RWPE2 (cell line): Measurements from ENCODE around the gene CDH4.
"Not testable (repeated sequence)": the region's sequence is repeated elsewhere in the genome, so short reads cannot be mapped to it uniquely, and the experiment has no call there.

Experiments
- ATAC-seq: fragments of 200-7000 bp; cut with Tn5 transposase; 3 replicates; pipeline ENCODE4 v1.9.1; 2021; ENCODE audit warnings: low read depth
- DNase-seq: peaks from one replicate; pipeline ENCODE4 v3.0.0-alpha.2; 2020; ENCODE audit warnings: low spot score
- H3K27ac ChIP-seq: fragments of 450-650 bp; 2 replicates; pipeline ENCODE4 v1.5.1; 2017; ENCODE audit warnings: mild to moderate bottlenecking; ENCODE audit not compliant: poor library complexity, severe bottlenecking
- H3K27me3 ChIP-seq: fragments of 250-450 bp; sonication (Bioruptor Pico); 2 replicates; pipeline ENCODE4 v1.5.1; 2021; ENCODE audit warnings: mild to moderate bottlenecking, moderate library complexity; ENCODE audit not compliant: insufficient read depth, poor library complexity, severe bottlenecking
- H3K36me3 ChIP-seq: fragments of 250-450 bp; sonication (Bioruptor Pico); 2 replicates; pipeline ENCODE4 v1.5.1; 2020; ENCODE audit warnings: low read depth, mild to moderate bottlenecking, moderate library complexity
- H3K4me1 ChIP-seq: fragments of 250-450 bp; sonication (Bioruptor Pico); 2 replicates; pipeline ENCODE4 v1.5.1; 2021; ENCODE audit warnings: mild to moderate bottlenecking, moderate library complexity; ENCODE audit not compliant: insufficient read depth, poor library complexity, severe bottlenecking
- H3K4me3 ChIP-seq: fragments of 250-450 bp; sonication (Bioruptor Pico); 2 replicates; pipeline ENCODE4 v1.5.1; 2021; ENCODE audit warnings: mild to moderate bottlenecking, moderate library complexity; ENCODE audit not compliant: severe bottlenecking
- H3K9me3 ChIP-seq: fragments of 250-450 bp; sonication (Bioruptor Pico); 2 replicates; pipeline ENCODE4 v1.5.1; 2021; ENCODE audit warnings: mild to moderate bottlenecking, moderate library complexity; ENCODE audit not compliant: severe bottlenecking
- CTCF ChIP-seq: fragments of 450-650 bp; IDR thresholded peaks from one replicate; pipeline ENCODE4 v1.5.1; 2017; ENCODE audit warnings: mild to moderate bottlenecking, moderate library complexity; ENCODE audit not compliant: poor library complexity, severe bottlenecking

The CDH4 gene

GRCh38 chr20:61453219-61453618 lies 201.2 kb downstream of the CDH4 start:
- DNase-seq (peak; percentile 70), ATAC-seq (no peak)
- no peaks in the 10 kb centered on the region for H3K9me3 ChIP-seq
- 0 out of 2 replicates have a peak, but pooled peaks cover 4% of the 10 kb centered on the region for H3K36me3 ChIP-seq
- no peaks in the 10 kb centered on the region for H3K27me3 ChIP-seq
- H3K27ac ChIP-seq = no peak overlapping the region
- no peaks in the 10 kb centered on the region for H3K4me1 ChIP-seq
- no peak overlapping the region for H3K4me3 ChIP-seq
- no peak for TF ChIP-seq CTCF

- not testable (repeated sequence) for H3K27ac ChIP-seq, H3K36me3 ChIP-seq, H3K4me3 ChIP-seq, DNase-seq, ATAC-seq, H3K4me1 ChIP-seq, H3K9me3 ChIP-seq, H3K27me3 ChIP-seq
Observed at GRCh38 chr20:61453623-61454022, 201.6 kb downstream of the CDH4 start.

GRCh38 chr20:61454053-61454452 lies 202.0 kb downstream of the CDH4 start:
- TF ChIP-seq CTCF = no peak
- Histone ChIP-seq H3K27ac (no peak overlapping the region), H3K27me3 (no peaks in the 10 kb centered on the region), H3K36me3 (0 out of 2 replicates have a peak, but pooled peaks cover 4% of the 10 kb centered on the region), H3K4me1 (no peaks in the 10 kb centered on the region), H3K4me3 (no peak overlapping the region), H3K9me3 (no peaks in the 10 kb centered on the region)
- peak; percentile 62 for DNase-seq
- ATAC-seq = no peak

- DNase-seq (peak; percentile 41), ATAC-seq (no peak)
- Histone ChIP-seq H3K27me3 (no peaks in the 10 kb centered on the region), H3K9me3 (no peaks in the 10 kb centered on the region), H3K4me1 (no peaks in the 10 kb centered on the region), H3K27ac (no peak overlapping the region), H3K4me3 (no peak overlapping the region), H3K36me3 (no peaks in the 10 kb centered on the region)
- TF ChIP-seq CTCF = no peak
Observed at GRCh38 chr20:61455508-61456215, 203.6 kb downstream of the CDH4 start.

- no peaks in the 10 kb centered on the region for H3K36me3 ChIP-seq
- H3K27ac ChIP-seq = no peak overlapping the region
- H3K4me3 ChIP-seq = no peak overlapping the region
- TF ChIP-seq CTCF = no peak
- no peaks in the 10 kb centered on the region for H3K4me1 ChIP-seq
- ATAC-seq = no peak
- no peaks in the 10 kb centered on the region for H3K9me3 ChIP-seq
- peak; percentile 81 for DNase-seq
- H3K27me3 ChIP-seq = no peaks in the 10 kb centered on the region
Observed at GRCh38 chr20:61457725-61458124, 205.7 kb downstream of the CDH4 start.
